Effector memory CD4-positive, alpha-beta T cell (primary cell): ENCODE results near the gene FGFRL1.

Source experiments
- DNase-seq, 3 donors: peaks; one replicate each; pipeline ENCODE4 v3.0.0-alpha.2; 2020
- H3K27ac ChIP-seq: 2 replicates; pipeline ENCODE4 v1.7.0; 2013; ENCODE audit warnings: mild to moderate bottlenecking, low read length, moderate library complexity; ENCODE audit not compliant: insufficient read depth, poor library complexity, severe bottlenecking
- H3K27me3 ChIP-seq: replicated peaks from 2 replicates; pipeline ENCODE4 v1.7.0; 2013; ENCODE audit warnings: mild to moderate bottlenecking, low read length; ENCODE audit not compliant: insufficient read depth, control insufficient read depth, poor library complexity, severe bottlenecking
- H3K36me3 ChIP-seq: 2 replicates; pipeline ENCODE4 v1.7.0; 2013; ENCODE audit warnings: mild to moderate bottlenecking, low read length, moderate library complexity; ENCODE audit not compliant: control insufficient read depth, insufficient read depth
- H3K4me1 ChIP-seq: 2 replicates; pipeline ENCODE4 v1.7.0; 2013; ENCODE audit warnings: low read length, mild to moderate bottlenecking; ENCODE audit not compliant: control insufficient read depth, insufficient read depth, poor library complexity, severe bottlenecking
- H3K4me3 ChIP-seq: 2 replicates; pipeline ENCODE4 v1.7.0; 2013; ENCODE audit warnings: low read length, low read depth, mild to moderate bottlenecking; ENCODE audit not compliant: insufficient read depth, poor library complexity, severe bottlenecking
- H3K9me3 ChIP-seq: 2 replicates; pipeline ENCODE4 v1.7.0; 2013; ENCODE audit warnings: mild to moderate bottlenecking, low read length, moderate library complexity; ENCODE audit not compliant: control insufficient read depth

FGFRL1 gene

GRCh38 chr4:1040344-1041146 is 29.1 kb downstream of the FGFRL1 start:
- Histone ChIP-seq H3K36me3 (no peaks in the 10 kb centered on the region), H3K27ac (no peak overlapping the region), H3K4me1 (no peaks in the 10 kb centered on the region), H3K4me3 (no peak overlapping the region), H3K9me3 (no peaks in the 10 kb centered on the region), H3K27me3 (peaks cover 11% of the 10 kb centered on the region)
- no peak for DNase-seq

GRCh38 chr4:1041147-1041935 is 29.9 kb downstream of the FGFRL1 start:
- no peak overlapping the region for H3K27ac ChIP-seq
- DNase-seq = no peak
- H3K36me3 ChIP-seq = no peaks in the 10 kb centered on the region
- H3K9me3 ChIP-seq = no peaks in the 10 kb centered on the region
- H3K27me3 ChIP-seq = peaks cover 13% of the 10 kb centered on the region
- no peaks in the 10 kb centered on the region for H3K4me1 ChIP-seq
- H3K4me3 ChIP-seq = no peak overlapping the region

DNA sequence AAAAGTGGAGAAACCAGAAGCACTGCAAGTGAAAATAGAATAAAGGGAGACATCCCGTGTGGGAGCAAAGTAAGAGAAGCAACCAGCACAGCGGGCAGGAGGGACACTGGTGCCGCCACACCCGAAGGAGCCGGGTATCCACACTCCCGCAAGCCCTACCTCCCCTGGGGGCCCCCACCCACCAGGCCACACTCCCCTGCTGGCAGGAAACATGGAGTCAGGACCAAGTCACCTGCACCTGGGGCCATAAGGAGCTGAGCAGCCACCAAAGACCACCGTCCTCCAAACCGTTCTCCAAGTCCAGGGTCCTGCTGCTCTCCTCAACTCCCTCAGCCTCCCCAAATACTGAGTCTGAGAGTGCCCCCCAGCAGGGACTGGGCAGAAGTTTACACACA is 30.5 kb downstream of the FGFRL1 start:
- DNase-seq = no peak
- H3K36me3 ChIP-seq = no peaks in the 10 kb centered on the region
- H3K4me1 ChIP-seq = no peaks in the 10 kb centered on the region
- H3K27ac ChIP-seq = no peak overlapping the region
- no peaks in the 10 kb centered on the region for H3K9me3 ChIP-seq
- no peak overlapping the region for H3K4me3 ChIP-seq
- H3K27me3 ChIP-seq = peaks cover 13% of the 10 kb centered on the region

DNA sequence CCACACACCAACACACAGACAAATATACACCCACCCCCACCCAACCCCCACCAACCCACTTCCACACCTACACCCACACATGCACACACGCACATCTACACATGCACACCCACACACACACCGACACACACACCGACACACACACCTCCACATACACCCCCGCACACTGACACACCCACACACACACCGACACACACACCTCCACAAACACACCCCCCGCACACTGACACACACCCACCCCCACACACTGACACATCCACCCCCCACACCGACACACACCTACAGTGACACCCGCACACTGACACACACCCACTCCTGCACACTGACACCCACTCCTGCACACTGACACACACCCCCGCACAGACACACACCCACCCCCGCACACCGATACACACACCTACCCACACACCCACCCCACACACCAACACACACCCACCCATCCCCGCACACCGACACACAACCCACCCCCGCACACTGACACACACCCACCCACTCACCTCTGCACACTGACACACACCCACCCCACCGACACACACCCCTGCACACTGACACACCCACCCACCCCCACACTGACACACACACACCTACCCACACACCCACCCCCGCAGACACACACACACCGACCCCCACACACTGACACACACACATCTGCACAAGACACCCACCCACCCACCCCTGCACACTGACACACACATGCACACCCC is 31.1 kb downstream of the FGFRL1 start:
- no peak for DNase-seq
- Histone ChIP-seq H3K4me1 (no peaks in the 10 kb centered on the region), H3K4me3 (no peak overlapping the region), H3K36me3 (no peaks in the 10 kb centered on the region), H3K27me3 (peaks cover 13% of the 10 kb centered on the region), H3K9me3 (no peaks in the 10 kb centered on the region), H3K27ac (no peak overlapping the region)

DNA sequence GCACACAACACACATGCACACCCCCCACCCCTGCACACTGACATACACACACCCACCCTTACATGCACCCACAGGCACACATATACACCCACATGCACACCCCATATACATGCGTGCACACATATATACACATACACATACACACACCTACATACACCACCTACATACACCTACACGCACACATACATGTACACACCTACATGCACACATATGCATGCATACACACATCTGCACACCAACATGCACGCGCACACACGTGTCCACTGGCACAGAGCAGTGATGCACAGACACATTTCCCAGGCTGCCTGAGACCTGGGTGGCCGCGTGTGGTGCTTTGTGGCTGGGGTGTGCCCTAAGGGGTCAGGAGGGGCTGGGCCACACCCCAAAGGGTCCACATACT is 31.7 kb downstream of the FGFRL1 start:
- no peaks in the 10 kb centered on the region for H3K9me3 ChIP-seq
- H3K27ac ChIP-seq = no peak overlapping the region
- H3K4me3 ChIP-seq = no peak overlapping the region
- H3K36me3 ChIP-seq = no peaks in the 10 kb centered on the region
- no peak for DNase-seq
- H3K4me1 ChIP-seq = no peaks in the 10 kb centered on the region
- H3K27me3 ChIP-seq = peaks cover 13% of the 10 kb centered on the region

DNA sequence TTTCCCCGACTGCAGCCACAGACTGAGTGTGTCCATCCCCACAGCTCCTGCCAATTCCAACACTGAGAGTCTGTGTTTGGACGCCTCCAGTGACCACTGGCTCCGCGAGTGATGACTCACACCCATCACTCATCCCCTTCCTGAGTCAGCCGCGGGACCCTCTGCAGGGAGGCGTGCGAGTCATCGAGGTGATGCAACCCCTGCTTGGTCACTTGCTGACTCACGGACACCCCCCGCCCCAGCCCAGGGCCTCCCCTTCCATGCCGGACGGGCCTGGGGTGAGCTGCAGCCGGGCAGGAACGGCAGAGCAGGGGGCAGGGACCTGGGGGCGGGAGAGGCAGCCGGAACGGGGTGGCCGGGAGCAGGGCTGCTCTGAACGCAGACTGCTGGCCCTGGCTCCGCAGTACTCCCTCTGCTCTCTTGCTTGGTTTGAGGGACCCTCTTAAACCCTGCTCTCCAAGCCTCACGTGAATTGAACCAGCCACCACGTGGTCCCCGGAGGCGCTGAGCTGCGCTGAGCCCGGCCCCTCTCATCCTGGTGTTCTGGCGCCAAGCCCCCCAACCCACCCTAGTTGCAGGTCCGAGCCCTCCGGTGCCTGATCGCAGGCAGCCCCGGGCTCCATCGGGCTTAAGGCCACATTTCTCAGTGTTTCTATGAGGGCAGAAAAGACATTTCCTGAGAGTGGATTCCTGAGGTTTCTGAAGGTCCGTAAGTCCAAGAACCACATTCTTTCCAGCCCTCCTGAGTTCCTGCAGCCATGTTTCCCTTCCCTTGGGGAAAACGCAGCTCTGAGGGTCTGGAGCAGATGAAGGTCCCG is 32.4 kb downstream of the FGFRL1 start:
- H3K36me3 ChIP-seq = no peaks in the 10 kb centered on the region
- no peak for DNase-seq
- peaks cover 13% of the 10 kb centered on the region for H3K27me3 ChIP-seq
- H3K4me1 ChIP-seq = no peaks in the 10 kb centered on the region
- no peaks in the 10 kb centered on the region for H3K9me3 ChIP-seq
- no peak overlapping the region for H3K4me3 ChIP-seq
- no peak overlapping the region for H3K27ac ChIP-seq

DNA sequence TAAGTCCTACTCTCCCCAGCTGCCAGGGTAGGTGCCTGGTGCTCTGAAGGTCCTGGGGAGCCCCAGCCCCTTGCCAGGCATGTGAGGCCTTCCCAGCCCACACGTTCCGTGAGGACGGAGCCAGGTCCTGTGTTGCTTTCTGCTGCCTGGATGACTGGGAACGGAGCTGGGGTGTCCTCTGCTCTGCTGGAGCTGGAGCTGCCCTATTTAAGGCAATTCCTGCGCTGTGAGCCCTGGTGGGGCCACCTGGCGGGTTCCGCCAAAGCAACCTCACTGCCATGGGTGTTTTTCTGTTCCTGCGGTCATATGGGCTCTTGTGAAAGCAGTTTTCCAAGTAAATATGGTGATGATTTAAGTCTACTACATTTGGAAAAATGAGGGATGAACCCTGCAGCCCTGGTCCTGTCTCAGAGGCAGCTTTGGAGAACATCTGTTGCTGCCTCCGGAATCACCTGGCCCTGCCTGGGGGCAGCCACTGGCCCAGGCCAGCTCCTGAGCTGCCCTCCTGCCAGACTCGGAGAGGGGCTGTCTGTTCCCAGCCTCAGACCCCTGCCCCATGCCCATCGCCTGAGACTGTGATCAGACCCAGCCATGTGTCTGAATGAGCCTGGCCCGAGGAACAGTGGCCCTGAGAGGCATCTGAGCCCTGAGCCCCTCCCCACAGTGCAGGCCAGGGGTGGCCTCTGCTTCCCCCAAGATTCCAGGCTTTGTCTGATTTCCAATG is 33.2 kb downstream of the FGFRL1 start:
- H3K36me3 ChIP-seq = no peaks in the 10 kb centered on the region
- no peak overlapping the region for H3K27ac ChIP-seq
- H3K9me3 ChIP-seq = no peaks in the 10 kb centered on the region
- H3K27me3 ChIP-seq = peaks cover 13% of the 10 kb centered on the region
- H3K4me1 ChIP-seq = no peaks in the 10 kb centered on the region
- no peak overlapping the region for H3K4me3 ChIP-seq
- no peak for DNase-seq

DNA sequence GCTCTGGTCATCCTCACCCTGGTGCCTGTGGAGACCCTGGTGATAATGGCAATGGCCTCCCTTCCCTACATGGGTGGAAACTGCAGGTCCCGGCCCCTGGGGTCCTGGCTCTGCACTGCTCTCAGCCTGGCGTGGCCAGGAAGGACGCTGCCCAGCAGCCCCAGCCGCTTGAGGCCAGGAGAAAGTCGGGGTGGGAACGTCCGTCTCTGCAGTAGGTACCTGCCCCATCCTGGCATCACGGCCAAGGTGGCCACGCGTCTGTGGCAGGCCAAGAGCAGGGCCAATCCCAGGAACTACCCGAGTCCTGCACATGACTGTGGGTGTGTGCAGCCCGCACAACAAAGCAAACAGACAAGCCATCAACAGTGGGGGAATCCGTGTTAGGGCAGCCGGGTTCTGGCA is 33.8 kb downstream of the FGFRL1 start:
- DNase-seq = no peak
- Histone ChIP-seq H3K27me3 (peaks cover 13% of the 10 kb centered on the region), H3K9me3 (no peaks in the 10 kb centered on the region), H3K36me3 (no peaks in the 10 kb centered on the region), H3K4me3 (no peak overlapping the region), H3K27ac (no peak overlapping the region), H3K4me1 (no peaks in the 10 kb centered on the region)

GRCh38 chr4:1045595-1046201 is 34.3 kb downstream of the FGFRL1 start:
- no peaks in the 10 kb centered on the region for H3K36me3 ChIP-seq
- H3K9me3 ChIP-seq = no peaks in the 10 kb centered on the region
- H3K4me1 ChIP-seq = no peaks in the 10 kb centered on the region
- no peak for DNase-seq
- H3K27ac ChIP-seq = no peak overlapping the region
- H3K4me3 ChIP-seq = no peak overlapping the region
- H3K27me3 ChIP-seq = peaks cover 13% of the 10 kb centered on the region
